Measurements from ENCODE around the gene FAM180A. TPM values are rescaled to one million over a fixed set of nuclear protein-coding genes. Genes with fewer than 3 reads are reported as not detected.
A peak's percentile ranks its signal among the peaks of the same experiment; 100 is the strongest.

FAM180A gene
- total RNA-seq, 4 donors from 2014 or later = 2.3 to 5.8 (median 4.9) TPM

DNA sequence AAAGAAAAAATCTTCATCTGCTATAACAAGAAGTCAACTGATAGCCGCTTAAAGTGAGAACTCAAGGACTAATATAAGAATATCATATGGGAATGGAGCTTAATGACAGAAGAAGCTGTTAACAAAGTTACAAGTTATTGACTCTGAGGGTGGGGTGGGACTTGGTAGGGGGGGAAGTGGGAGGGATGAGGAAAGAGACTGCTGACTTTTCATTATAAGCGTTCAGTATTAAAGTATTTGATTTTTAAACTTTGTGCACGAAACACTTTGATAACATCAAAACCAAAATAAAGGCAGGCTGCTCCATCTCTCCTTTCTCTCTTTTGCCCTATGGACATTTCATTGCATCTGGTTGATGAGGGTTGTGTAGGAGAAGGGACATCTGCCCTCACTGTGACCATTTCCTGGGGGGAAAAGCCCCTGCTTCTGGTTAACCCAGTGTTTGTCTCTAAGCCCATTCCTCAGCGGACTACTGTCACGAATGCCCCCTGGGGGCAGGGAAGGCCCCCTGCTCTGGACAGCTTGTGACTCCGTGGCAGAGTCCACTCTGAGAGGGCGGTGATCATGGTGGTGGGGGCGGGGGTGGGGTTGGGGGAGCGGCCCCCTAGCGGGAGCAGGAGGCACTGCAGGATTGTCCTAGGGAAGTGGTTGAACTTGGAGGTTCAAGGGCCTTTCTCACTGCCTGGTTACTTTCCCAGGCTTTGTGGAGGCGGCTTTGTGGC, 38.0 kb downstream of the FAM180A start:
- DNase-seq (ENCODE audit: low spot score in 2 of 2) = no peak
- Histone ChIP-seq H3K4me1 (peaks cover 32% of the 10 kb centered on the region), H3K27ac (no peak overlapping the region), H3K27me3 (no peaks in the 10 kb centered on the region), H3K9me3 (no peaks in the 10 kb centered on the region), H3K36me3 (no peaks in the 10 kb centered on the region), H3K4me3 (no peak overlapping the region)
- no peak for TF ChIP-seq POLR2A (IDR thresholded peaks at IDR 0.05)
- TF ChIP-seq, protein P1, sequence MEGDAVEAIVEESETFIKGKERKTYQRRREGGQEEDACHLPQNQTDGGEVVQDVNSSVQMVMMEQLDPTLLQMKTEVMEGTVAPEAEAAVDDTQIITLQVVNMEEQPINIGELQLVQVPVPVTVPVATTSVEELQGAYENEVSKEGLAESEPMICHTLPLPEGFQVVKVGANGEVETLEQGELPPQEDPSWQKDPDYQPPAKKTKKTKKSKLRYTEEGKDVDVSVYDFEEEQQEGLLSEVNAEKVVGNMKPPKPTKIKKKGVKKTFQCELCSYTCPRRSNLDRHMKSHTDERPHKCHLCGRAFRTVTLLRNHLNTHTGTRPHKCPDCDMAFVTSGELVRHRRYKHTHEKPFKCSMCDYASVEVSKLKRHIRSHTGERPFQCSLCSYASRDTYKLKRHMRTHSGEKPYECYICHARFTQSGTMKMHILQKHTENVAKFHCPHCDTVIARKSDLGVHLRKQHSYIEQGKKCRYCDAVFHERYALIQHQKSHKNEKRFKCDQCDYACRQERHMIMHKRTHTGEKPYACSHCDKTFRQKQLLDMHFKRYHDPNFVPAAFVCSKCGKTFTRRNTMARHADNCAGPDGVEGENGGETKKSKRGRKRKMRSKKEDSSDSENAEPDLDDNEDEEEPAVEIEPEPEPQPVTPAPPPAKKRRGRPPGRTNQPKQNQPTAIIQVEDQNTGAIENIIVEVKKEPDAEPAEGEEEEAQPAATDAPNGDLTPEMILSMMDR (IDR thresholded peaks at IDR 0.05) = peak in 1 of 2 donors; percentile 55
- TF ChIP-seq EP300 (IDR thresholded peaks at IDR 0.05) = no peak
- TF ChIP-seq POLR2AphosphoS5 (IDR thresholded peaks at IDR 0.05) = no peak
- 66% methylated on average over 6 of the region's 11 CpGs for whole genome bisulfite sequencing

GRCh38 chr7:135709508-135709907, 39.1 kb downstream of the FAM180A start:
- no peak for TF ChIP-seq POLR2A (IDR thresholded peaks at IDR 0.05)
- no peak for TF ChIP-seq POLR2AphosphoS5 (IDR thresholded peaks at IDR 0.05)
- TF ChIP-seq, protein P1 (IDR thresholded peaks at IDR 0.05) = no peak
- TF ChIP-seq EP300 (IDR thresholded peaks at IDR 0.05) = no peak
- H3K4me1 ChIP-seq = peaks cover 34% of the 10 kb centered on the region
- no peak for DNase-seq (ENCODE audit: low spot score in 2 of 2)
- no peaks in the 10 kb centered on the region for H3K9me3 ChIP-seq
- H3K27ac ChIP-seq = no peak overlapping the region
- no peaks in the 10 kb centered on the region for H3K27me3 ChIP-seq
- H3K36me3 ChIP-seq = no peaks in the 10 kb centered on the region
- H3K4me3 ChIP-seq = no peak overlapping the region
- WGBS = 77% methylated on average over 3 of the region's 3 CpGs

DNA sequence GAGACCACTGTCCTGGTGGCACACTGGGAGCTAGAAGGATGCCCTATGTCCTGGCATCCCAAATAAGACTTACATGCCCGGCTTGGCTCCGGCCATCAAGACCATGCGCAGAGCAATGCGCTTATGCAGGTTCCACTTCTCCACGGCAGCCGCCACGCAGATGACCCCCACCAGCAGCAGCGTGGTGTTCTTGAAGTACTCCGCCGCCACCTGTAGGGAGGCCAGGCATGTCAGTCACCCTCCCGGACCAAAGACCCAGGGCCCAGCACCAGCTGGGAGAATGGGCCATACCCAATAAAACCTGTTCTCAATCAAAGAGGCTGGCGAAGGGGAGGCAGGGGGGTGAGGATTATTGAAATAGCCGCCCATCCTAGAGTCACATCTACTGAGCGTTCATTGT, 40.6 kb downstream of the FAM180A start:
- no peak for DNase-seq (ENCODE audit: low spot score in 2 of 2)
- H3K4me3 ChIP-seq = no peak overlapping the region
- 96% methylated on average over 11 of the region's 14 CpGs for WGBS
- H3K27me3 ChIP-seq = no peaks in the 10 kb centered on the region
- no peaks in the 10 kb centered on the region for H3K9me3 ChIP-seq
- TF ChIP-seq, protein P1 (IDR thresholded peaks at IDR 0.05) = no peak
- TF ChIP-seq POLR2AphosphoS5 (IDR thresholded peaks at IDR 0.05) (no peak), POLR2A (IDR thresholded peaks at IDR 0.05) (no peak), EP300 (IDR thresholded peaks at IDR 0.05) (no peak)
- no peaks in the 10 kb centered on the region for H3K36me3 ChIP-seq
- peaks cover 34% of the 10 kb centered on the region for H3K4me1 ChIP-seq
- H3K27ac ChIP-seq = peak overlapping the region; percentile 80

GRCh38 chr7:135707570-135707966, 41.0 kb downstream of the FAM180A start:
- no peak for DNase-seq (ENCODE audit: low spot score in 2 of 2)
- Histone ChIP-seq H3K36me3 (no peaks in the 10 kb centered on the region), H3K4me3 (no peak overlapping the region), H3K9me3 (no peaks in the 10 kb centered on the region), H3K27me3 (no peaks in the 10 kb centered on the region), H3K27ac (peak overlapping the region; percentile 80), H3K4me1 (peaks cover 34% of the 10 kb centered on the region)
- WGBS = 63% methylated on average over 5 of the region's 5 CpGs
- TF ChIP-seq POLR2A (IDR thresholded peaks at IDR 0.05) (no peak), POLR2AphosphoS5 (IDR thresholded peaks at IDR 0.05) (peak in 1 of 3 donors; percentile 69)

DNA sequence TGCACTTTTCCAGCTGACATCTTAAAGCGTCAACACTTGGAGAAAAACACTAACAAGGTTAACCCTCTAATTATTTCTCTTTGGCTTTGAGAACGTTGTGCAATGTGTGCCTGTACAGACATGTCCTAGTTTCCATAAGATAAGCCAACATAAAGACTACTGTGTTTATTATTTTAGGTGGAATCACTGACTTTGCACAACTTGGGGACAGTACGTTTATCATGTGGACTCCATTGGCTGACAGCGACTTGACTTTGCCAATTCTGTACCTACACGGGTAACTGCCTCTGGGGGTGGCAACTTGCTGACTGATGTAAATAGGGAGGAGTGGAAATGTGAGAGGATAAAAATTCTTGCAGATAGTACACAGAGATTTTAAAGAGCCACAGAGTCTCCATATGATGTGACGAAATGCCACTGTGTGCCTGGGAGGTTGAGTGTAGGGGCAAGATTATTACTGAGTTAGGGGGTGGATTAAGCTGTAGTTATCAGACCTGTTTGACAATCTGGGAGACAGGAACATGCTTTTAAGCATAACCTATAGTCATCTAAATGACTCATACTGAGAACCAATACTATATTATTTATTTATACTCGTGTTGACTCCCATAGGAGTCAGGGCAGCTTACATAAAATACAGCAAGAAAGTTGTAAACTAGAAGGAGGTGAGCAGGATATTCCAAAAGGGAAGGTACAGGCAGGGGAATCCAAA, 41.6 kb downstream of the FAM180A start:
- TF ChIP-seq EP300 (IDR thresholded peaks at IDR 0.05) = no peak
- no peak for TF ChIP-seq POLR2AphosphoS5 (IDR thresholded peaks at IDR 0.05)
- TF ChIP-seq, protein P1 (IDR thresholded peaks at IDR 0.05) = no peak
- TF ChIP-seq POLR2A (IDR thresholded peaks at IDR 0.05) = no peak
- 65% methylated on average over 7 of the region's 7 CpGs for WGBS
- Histone ChIP-seq H3K4me1 (peaks cover 34% of the 10 kb centered on the region), H3K9me3 (no peaks in the 10 kb centered on the region), H3K27me3 (no peaks in the 10 kb centered on the region), H3K27ac (peak overlapping the region; percentile 80), H3K4me3 (no peak overlapping the region), H3K36me3 (no peaks in the 10 kb centered on the region)
- DNase-seq (ENCODE audit: low spot score in 2 of 2) = no peak
